Activated CD8-positive, alpha-beta T cell treated with anti-CD3 and anti-CD28 coated beads, Interleukin-2, amount 10 ng/mL, durations not matched to agents 7 days and 5 days (primary cell): Measurements from ENCODE around the gene HSH2D. TPM values are rescaled to one million over a fixed set of nuclear protein-coding genes. Genes with fewer than 3 reads are reported as not detected.

Experiments
- ATAC-seq: fragments of 150-1000 bp; cut with Tn5 transposase; one replicate; pipeline ENCODE4 v1.10.0; 2021; ENCODE audit warnings: moderate library complexity
- CTCF ChIA-PET: fragments of 350-600 bp; sonication (Branson Sonifier 250); formaldehyde crosslinking; loops from one replicate; lab custom pipeline; 2021; ENCODE audit warnings: antibody characterized with exemption; lab: Charles Lee
- POLR2A ChIA-PET: fragments of 350-600 bp; sonication (Branson Sonifier 250); formaldehyde crosslinking; loops from one replicate; lab custom pipeline; 2021; ENCODE audit warnings: antibody characterized with exemption; lab: Charles Lee
- DNase-seq: peaks from one replicate; pipeline ENCODE4 v3.0.0-alpha.2; 2020
- H3K27ac Mint-ChIP-seq: one replicate; pipeline ENCODE4 v1.8.0; 2021; ENCODE audit warnings: mild to moderate bottlenecking, mixed read lengths
- H3K27me3 Mint-ChIP-seq: one replicate; pipeline ENCODE4 v1.8.0; 2021; ENCODE audit warnings: low read depth, mixed read lengths
- H3K36me3 Mint-ChIP-seq: one replicate; pipeline ENCODE4 v1.8.0; 2021; ENCODE audit warnings: low read depth, mixed read lengths
- H3K4me1 Mint-ChIP-seq: one replicate; pipeline ENCODE4 v1.8.0; 2021; ENCODE audit warnings: low read depth, mixed read lengths
- H3K4me3 Mint-ChIP-seq: one replicate; pipeline ENCODE4 v1.8.0; 2021; ENCODE audit warnings: mild to moderate bottlenecking, mixed read lengths
- H3K9me3 Mint-ChIP-seq: one replicate; pipeline ENCODE4 v1.8.0; 2022; ENCODE audit warnings: mixed read lengths; ENCODE audit not compliant: insufficient read depth
- total RNA-seq, 2 experiments: library from RNA; stranded (reverse); gene quantifications; one replicate each; pipeline ENCODE4 v1.2.3, GENCODE V29; 2021

Gene HSH2D
- total RNA-seq, 2 experiments from 2014 or later, result 83.6 to 84.3 TPM

DNA sequence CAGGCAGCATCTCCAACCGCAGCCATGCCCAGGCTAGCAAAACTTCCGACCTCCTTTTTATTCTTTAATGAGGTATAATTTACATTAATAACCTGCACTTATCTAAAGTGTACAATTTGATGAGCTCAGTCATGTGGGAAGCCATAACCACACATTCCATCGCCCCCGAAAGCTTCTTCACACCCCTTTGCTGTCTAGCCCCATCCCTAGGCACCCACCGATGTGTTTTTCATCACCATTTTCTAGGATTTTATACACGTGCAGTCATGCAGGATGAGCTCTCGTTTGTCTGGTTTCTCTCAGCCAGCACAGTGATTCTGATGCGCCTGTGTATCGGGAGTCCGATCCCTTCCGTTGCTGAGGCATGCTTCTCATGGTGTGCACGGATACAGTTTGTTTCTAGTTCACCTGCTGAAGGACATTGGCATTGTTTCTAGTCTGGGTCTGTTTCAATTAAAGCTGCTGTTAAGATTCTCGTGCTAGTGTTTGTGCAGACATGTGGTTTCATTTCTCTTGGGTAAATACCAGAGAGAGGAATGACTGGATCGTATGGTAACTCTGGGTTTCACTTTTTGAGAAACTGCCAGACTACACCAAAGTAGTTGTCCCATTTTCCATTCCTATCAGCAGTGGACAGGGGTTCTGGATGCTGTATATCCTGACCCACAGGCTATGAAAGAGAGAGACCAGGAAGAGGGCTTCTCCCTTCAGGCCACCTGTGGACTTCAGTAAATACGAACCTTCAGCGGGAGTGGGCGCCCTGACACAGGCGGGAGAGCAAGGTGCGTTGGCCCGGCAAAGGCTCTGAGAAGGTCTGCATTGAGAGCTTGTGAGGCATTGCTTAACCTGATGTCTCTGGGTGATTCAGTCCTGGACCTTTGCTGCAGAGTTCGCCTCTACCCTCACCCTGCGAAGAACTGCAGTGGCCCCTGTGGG is 59.1 kb downstream of the HSH2D start:
- peak overlapping the region; percentile 16 for H3K4me3 Mint-ChIP-seq
- no peaks in the 10 kb centered on the region for H3K9me3 Mint-ChIP-seq
- H3K27me3 Mint-ChIP-seq, result no peaks in the 10 kb centered on the region
- POLR2A ChIA-PET, result interaction anchor here (0.6 to 1.4 kb wide), 7 partner anchors 17 to 440 kb away, joined by 3 read pairs; partner anchors contain the start of genes FAM32A and KLF2
- peaks cover 67% of the 10 kb centered on the region for H3K36me3 Mint-ChIP-seq
- CTCF ChIA-PET, result interaction anchor here (0.8 to 1.3 kb wide), 4 partner anchors 12 to 183 kb away, joined by 3 to 4 read pairs (median 3); no protein-coding TSS in a partner anchor
- DNase-seq (no peak), ATAC-seq (no peak)
- H3K27ac Mint-ChIP-seq, result peak overlapping the region; percentile 73
- peaks cover 70% of the 10 kb centered on the region for H3K4me1 Mint-ChIP-seq

DNA sequence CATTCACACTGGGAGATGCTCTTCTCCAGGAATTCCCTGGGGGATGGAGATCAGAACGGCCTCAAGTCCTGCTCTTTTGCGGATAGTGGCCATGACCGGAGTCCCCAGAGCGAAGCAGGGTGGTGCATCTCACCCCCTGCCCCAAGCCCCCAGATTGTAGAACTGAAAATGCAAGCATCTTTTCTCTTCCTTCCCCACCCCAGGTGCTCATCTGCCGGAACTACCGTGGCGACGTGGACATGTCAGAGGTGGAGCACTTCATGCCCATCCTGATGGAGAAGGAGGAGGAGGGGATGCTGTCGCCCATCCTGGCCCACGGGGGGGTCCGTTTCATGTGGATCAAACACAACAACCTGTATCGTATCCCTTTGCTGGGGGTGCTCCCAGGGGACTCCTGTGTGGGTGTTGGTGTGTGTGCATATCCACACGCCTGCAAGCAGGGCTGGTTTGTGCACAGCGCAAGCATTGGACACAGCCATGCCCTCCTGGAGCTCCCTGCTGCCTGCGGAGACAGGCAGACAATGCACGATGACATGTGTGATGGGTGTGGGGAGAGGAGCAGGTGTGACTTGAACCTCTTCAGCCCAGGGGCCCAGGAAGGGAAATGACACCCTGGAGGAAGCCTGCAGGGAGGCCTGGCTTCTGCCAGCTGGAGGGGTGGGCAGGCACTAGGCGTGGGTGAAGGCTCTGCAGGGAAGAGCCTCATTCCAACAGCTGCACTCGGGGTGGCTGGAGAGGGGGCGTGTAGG is 59.9 kb downstream of the HSH2D start:
- H3K4me1 Mint-ChIP-seq, result peaks cover 76% of the 10 kb centered on the region
- POLR2A ChIA-PET, result interaction anchor here (0.6 to 1.4 kb wide), 3 partner anchors 18 to 441 kb away, joined by 3 read pairs; partner anchors contain the start of gene FAM32A
- no peak overlapping the region for H3K4me3 Mint-ChIP-seq

DNA sequence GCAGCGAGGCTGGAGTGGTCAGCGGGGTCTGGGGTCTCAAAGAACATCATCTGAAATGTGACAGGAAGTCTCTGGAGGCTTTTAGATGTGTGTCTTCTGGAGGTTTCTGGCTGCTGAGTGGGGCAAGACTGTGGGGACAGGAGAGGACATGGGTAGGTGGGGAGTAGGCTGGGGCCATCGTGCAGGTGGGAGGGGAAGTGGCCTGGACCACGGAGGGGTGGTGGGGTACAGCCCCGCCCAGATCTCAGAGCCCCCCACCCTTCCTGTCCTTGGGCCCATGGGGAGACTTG is 60.5 kb downstream of the HSH2D start:
- ATAC-seq (no peak), DNase-seq (no peak)
- CTCF ChIA-PET, result no interaction called here
- POLR2A ChIA-PET, result no interaction called here
- Mint-ChIP-seq H3K27ac (peak overlapping the region; percentile 79), H3K9me3 (no peaks in the 10 kb centered on the region), H3K27me3 (no peaks in the 10 kb centered on the region), H3K4me3 (no peak overlapping the region), H3K4me1 (peaks cover 76% of the 10 kb centered on the region), H3K36me3 (peaks cover 75% of the 10 kb centered on the region)

More for the DNA sequence above, 59.9 kb downstream of the HSH2D start:
- CTCF ChIA-PET, result interaction anchor here (1.3 kb wide), 1 partner anchor 179 kb away, joined by 4 read pairs; no protein-coding TSS in a partner anchor
- DNase-seq, result no peak
- no peak for ATAC-seq
- H3K9me3 Mint-ChIP-seq, result no peaks in the 10 kb centered on the region
- H3K27me3 Mint-ChIP-seq, result no peaks in the 10 kb centered on the region
- H3K36me3 Mint-ChIP-seq, result peaks cover 74% of the 10 kb centered on the region
- peak overlapping the region; percentile 79 for H3K27ac Mint-ChIP-seq

DNA sequence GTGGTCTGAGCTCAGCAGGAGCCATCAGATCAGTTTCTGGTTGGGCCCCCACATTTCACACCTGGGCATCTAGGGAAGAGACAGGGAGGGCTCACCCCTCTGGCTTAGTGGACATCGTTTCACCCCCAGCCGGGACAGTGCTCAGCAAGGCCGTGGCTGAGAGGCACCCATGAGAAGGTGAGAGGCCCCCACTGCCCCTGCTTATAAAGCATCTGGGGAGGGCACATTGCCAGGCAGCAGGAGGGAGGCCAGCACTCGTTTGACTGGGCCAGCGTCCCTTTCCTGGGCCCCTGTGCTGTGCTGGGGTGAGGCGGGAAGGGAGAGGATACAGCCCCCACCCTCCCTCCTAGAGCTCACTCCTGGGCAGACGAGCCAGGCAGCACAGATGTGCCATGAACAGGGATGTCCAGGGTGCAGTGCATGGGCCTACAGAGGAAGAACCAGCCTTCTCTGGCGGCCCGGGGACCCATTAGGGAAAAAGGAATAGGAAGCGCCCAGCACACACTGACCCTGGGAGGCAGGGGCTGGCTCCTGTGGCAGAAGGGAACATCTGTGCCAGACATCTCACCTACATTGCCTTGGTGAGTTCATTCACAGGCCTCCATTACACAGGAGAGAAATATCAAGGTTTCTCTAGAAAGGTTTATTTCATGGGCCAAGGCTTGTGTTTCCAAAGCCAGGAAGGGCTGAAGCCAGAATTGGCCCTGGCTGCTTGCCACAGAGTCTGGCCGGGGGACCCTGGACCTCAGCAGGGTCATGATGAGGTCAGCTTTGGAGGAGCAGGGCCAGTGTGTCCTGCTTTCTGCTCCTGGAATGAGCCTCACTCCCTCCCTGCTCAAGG is 61.9 kb downstream of the HSH2D start:
- POLR2A ChIA-PET, result interaction anchor here (0.6 kb wide), 1 partner anchor 9 kb away, joined by 3 read pairs; no protein-coding TSS in a partner anchor
- peaks cover 77% of the 10 kb centered on the region for H3K36me3 Mint-ChIP-seq
- H3K4me3 Mint-ChIP-seq, result no peak overlapping the region
- ATAC-seq (no peak), DNase-seq (no peak)
- H3K27me3 Mint-ChIP-seq, result no peaks in the 10 kb centered on the region
- no peak overlapping the region for H3K27ac Mint-ChIP-seq
- no peaks in the 10 kb centered on the region for H3K9me3 Mint-ChIP-seq
- peaks cover 73% of the 10 kb centered on the region for H3K4me1 Mint-ChIP-seq
- CTCF ChIA-PET, result interaction anchor here (1.3 kb wide), 1 partner anchor 177 kb away, joined by 3 read pairs; no protein-coding TSS in a partner anchor

DNA sequence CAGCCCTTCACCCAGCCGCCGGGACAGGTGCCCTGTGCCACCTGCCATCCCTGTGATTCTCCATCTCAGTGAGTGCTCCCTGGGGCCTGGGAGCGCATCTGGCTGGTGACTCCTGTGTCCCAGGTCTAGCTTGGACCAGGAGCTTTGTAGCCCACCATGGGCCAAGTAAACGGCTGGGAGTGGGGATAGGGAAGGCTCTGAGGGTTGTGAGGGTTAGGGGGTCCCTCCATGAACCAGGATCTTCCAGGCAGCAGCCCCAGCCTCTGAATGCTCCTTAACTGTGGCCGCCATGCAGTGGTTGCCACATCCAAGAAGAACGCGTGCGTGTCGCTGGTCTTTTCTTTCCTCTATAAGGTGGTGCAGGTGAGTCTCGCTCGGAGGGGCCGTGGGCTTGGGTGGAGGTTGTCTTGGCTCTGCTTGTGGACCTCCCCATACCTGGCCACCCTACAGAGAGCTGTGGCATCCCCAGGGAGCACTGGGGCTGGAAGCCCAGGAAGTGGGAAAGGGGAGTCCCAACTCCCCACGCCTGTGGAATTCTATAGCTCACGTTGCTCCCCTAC is 62.6 kb downstream of the HSH2D start:
- Mint-ChIP-seq H3K9me3 (no peaks in the 10 kb centered on the region), H3K27me3 (no peaks in the 10 kb centered on the region), H3K4me3 (no peak overlapping the region), H3K27ac (peak overlapping the region; percentile 39), H3K4me1 (peaks cover 68% of the 10 kb centered on the region), H3K36me3 (peaks cover 77% of the 10 kb centered on the region)
- DNase-seq (no peak), ATAC-seq (no peak)
- ChIA-PET POLR2A (interaction anchor here (1.3 to 2.5 kb wide), 3 partner anchors 8 to 17 kb away, joined by 5 to 9 read pairs (median 7); partner anchors contain the start of gene AP1M1), CTCF (interaction anchor here (1.3 kb wide), 1 partner anchor 177 kb away, joined by 3 read pairs; no protein-coding TSS in a partner anchor)

DNA sequence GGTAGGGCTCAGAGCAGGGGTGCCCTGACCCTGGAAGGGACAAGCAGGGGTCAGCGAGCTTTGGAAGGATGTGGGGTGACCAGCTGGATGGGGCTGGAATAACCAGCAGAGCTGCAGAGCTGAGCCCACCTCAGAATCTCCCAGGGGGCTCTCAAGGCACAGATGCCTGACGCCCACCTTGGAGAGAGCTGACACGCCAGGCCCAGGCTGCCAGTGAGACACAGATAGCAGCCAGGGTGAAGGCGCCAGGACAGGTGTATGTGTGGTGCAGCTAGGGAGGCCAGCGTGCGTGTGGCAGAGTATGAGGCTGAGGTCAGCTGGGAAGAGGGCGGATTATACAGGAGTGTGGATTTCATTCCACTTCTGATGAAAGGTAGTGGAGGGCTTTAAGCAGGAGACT is 63.2 kb downstream of the HSH2D start:
- ATAC-seq, result no peak
- H3K36me3 Mint-ChIP-seq, result peaks cover 80% of the 10 kb centered on the region
- peaks cover 66% of the 10 kb centered on the region for H3K4me1 Mint-ChIP-seq
- peak overlapping the region; percentile 15 for H3K27ac Mint-ChIP-seq
- H3K27me3 Mint-ChIP-seq, result no peaks in the 10 kb centered on the region
- ChIA-PET CTCF (no interaction called here), POLR2A (interaction anchor here (1.3 to 2.5 kb wide), 3 partner anchors 9 to 17 kb away, joined by 5 to 9 read pairs (median 7); partner anchors contain the start of gene AP1M1)
- no peaks in the 10 kb centered on the region for H3K9me3 Mint-ChIP-seq
- no peak overlapping the region for H3K4me3 Mint-ChIP-seq
- no peak for DNase-seq

DNA sequence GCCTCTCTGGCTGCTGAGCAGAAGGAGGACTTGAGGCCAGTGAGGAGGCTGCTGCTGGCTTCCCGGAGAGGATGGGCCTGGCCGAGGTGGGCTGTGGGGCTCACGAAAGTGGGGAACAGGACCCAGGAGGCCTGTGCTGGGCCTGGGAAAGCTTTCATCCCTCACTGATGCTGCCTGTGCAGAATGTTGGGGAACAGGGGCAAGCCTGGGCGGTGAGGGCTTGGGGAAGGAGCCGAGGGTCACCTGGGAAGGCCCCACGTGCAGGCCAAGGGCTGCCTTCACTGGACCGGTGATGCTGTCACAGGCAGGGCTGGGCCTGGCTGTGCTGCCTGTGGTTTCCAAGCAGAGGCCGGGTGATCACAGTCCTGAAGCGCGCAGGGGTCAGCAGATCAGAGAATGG is 63.6 kb downstream of the HSH2D start:
- POLR2A ChIA-PET, result interaction anchor here (1.3 to 2.5 kb wide), 3 partner anchors 9 to 18 kb away, joined by 5 to 9 read pairs (median 7); partner anchors contain the start of gene AP1M1
- ATAC-seq, result no peak
- H3K27ac Mint-ChIP-seq, result peak overlapping the region; percentile 15

DNA sequence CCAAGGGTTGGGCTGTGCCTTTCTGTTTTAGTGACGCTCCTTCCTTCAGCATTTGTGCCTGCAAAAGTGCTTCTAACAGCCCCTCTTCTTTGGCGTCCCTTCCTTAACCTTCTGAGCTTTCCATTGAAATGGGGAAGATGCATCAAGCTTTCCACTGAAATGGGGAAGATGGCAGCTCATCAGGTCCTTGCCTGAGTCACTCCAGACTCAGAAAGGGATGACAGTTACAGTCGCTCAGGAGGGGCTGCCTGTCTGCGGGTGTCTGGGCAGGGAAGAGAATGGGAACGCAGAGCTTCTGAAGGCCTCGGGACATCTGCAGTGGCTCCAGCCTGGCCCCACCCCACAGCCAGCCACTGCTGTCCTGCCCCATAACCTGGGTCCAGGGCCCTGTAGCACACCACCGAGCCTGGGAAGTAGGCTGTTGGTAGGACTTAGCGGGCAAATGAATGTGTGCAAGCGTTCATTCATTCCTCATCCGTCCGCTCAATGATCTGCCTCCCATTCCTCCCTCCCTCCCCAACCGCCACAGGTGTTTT is 64.1 kb downstream of the HSH2D start:
- no peak for DNase-seq
- Mint-ChIP-seq H3K4me1 (peaks cover 66% of the 10 kb centered on the region), H3K4me3 (no peak overlapping the region), H3K36me3 (peaks cover 82% of the 10 kb centered on the region), H3K27me3 (no peaks in the 10 kb centered on the region), H3K9me3 (no peaks in the 10 kb centered on the region), H3K27ac (peak overlapping the region; percentile 6)
- CTCF ChIA-PET, result no interaction called here
- POLR2A ChIA-PET, result interaction anchor here (1.3 to 2.5 kb wide), 3 partner anchors 10 to 18 kb away, joined by 5 to 9 read pairs (median 7); partner anchors contain the start of gene AP1M1
- ATAC-seq, result peak; percentile 21

More for the DNA sequence above, 63.6 kb downstream of the HSH2D start:
- Mint-ChIP-seq H3K36me3 (peaks cover 81% of the 10 kb centered on the region), H3K9me3 (no peaks in the 10 kb centered on the region), H3K4me3 (no peak overlapping the region), H3K27me3 (no peaks in the 10 kb centered on the region), H3K4me1 (peaks cover 66% of the 10 kb centered on the region)
- CTCF ChIA-PET, result no interaction called here
- DNase-seq, result no peak
